Breast epithelium (tissue), 3 donors: ENCODE data around the gene NEDD4L.

Experiments
- POLR2A ChIP-seq: fragments of 450-650 bp; IDR thresholded peaks from one replicate; pipeline ENCODE4 v1.6.1; 2016; ENCODE audit warnings: antibody characterized with exemption, mild to moderate bottlenecking, moderate library complexity
- POLR2AphosphoS5 ChIP-seq, 3 donors: sonication (generic); formaldehyde crosslinking; IDR thresholded peaks; one replicate each; pipeline ENCODE4 v1.6.1; 2017; ENCODE audit warnings: antibody characterized with exemption in 3 of 3
- TF ChIP-seq, protein P1 (sequence below), 3 donors: fragments of 450-650 bp; IDR thresholded peaks; one replicate each; pipeline ENCODE4 v1.5.1; 2016 to 2017; ENCODE audit warnings: antibody characterized with exemption in 3 of 3, mild to moderate bottlenecking in 3 of 3, moderate library complexity in 3 of 3

DNA sequence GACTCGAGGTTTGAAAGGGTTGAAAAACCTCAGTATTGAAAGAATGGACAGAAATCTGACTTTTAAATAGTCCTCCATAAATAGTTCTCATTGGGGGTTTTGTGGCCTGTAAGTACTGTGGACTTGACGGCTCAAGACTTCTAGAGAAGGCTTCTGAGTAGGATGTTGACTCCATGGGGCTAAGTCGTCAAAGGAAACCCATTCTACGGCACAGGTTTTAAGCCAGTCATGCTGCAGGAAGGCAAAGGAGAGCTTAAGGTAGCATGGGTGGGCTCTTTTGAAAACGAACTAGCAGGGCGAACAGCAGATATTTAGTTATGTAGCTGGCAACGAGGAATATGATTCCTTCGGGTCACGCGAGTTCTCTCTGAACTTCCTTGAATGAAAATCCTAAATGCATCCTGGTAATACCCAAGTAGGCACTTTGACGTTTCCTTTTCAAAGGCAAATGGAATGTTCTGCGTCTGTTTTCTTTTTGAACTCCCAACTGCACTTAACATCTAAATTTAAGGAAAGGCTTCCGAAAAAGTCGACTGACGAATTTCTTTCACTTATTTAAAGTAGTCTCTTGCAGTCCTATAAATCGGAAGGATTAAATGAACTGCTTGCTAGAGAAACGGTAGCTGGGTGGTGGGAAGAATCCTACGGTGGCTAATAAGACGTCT, 1.1 kb upstream of the NEDD4L start:
- TF ChIP-seq, protein P1, sequence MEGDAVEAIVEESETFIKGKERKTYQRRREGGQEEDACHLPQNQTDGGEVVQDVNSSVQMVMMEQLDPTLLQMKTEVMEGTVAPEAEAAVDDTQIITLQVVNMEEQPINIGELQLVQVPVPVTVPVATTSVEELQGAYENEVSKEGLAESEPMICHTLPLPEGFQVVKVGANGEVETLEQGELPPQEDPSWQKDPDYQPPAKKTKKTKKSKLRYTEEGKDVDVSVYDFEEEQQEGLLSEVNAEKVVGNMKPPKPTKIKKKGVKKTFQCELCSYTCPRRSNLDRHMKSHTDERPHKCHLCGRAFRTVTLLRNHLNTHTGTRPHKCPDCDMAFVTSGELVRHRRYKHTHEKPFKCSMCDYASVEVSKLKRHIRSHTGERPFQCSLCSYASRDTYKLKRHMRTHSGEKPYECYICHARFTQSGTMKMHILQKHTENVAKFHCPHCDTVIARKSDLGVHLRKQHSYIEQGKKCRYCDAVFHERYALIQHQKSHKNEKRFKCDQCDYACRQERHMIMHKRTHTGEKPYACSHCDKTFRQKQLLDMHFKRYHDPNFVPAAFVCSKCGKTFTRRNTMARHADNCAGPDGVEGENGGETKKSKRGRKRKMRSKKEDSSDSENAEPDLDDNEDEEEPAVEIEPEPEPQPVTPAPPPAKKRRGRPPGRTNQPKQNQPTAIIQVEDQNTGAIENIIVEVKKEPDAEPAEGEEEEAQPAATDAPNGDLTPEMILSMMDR (IDR thresholded peaks at IDR 0.05): no peak
- TF ChIP-seq POLR2A (no peak), POLR2AphosphoS5 (IDR thresholded peaks at IDR 0.05) (no peak)
